Measurements from ENCODE around the gene ZFAND3.

Gene ZFAND3

DNA sequence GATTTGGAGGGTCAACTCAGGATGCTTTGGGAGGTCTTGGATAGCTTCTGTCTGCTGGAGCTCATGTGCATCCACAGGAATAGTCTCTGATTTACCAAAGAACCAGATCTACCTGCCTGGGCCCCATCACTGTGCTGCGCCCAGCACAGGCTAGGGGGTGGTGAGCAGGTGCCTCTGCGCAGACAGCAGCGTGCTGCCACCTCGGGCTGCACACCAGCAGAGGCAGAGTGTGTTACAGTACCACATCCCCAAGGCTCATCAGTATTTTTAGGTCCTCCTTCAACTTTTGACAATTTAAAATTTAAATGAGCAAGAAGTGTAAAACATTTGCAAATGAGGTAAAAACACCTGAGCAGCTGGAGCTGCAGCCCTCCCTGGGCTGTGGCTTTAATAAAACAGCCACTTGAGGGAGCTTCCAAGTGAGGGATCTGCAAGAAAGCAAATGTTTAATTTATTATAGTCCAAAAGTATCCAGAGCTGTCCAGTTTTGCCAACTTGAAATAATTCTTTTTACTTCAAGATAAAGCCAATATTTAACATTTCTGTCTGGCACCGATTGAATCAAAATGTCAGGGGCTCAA lies 324.9 kb downstream of the ZFAND3 start:
- Histone ChIP-seq H3K36me3 (ENCODE audit: control insufficient read depth, insufficient read depth, low read length, severe bottlenecking) (peaks cover 6% of the 10 kb centered on the region), H3K4me3 (ENCODE audit: low read length) (no peak overlapping the region), H3K9me3 (ENCODE audit: control insufficient read depth, low read length) (no peaks in the 10 kb centered on the region), H3K9ac (ENCODE audit: low read length) (no peak overlapping the region), H3K4me1 (ENCODE audit: control insufficient read depth, insufficient read depth, low read length) (peaks cover 13% of the 10 kb centered on the region), H3K27me3 (replicated peaks; ENCODE audit: control insufficient read depth, insufficient read depth, low read length) (no peaks in the 10 kb centered on the region)
- no peak for DNase-seq (ENCODE audit: low read depth)

DNA sequence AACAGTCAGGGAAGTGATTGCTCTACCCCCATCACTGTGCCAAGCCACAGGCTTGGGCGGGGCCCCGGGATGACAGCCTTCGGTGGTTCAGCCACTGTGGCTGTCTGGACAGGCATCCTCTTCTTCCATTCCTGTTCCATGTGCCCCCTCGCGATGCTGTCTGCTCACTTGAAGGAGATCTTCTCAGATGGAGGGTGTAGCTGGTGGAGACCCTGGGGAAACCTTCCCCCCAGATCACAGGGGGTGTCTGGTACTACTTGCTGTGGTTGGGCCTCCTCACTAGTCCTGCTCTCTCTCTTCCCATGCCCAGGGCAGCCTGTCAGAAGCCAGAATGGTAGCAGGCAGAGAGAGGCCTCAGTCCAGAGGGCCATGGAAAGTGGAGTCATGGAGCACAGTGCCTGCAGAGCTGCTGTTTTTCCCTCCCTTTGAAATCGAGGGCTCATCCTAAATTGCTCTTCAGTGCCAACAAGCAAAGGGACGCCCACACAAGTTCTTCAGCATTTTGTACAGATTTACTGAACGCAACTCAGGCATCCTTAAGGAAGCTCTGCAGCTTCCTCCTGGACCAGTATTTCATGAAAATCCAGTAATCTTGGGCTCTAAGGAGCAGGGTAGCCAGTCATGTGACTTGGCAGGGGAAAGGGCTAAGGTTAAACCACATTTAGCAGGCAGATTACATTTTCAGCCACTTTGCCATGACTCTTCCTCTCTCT lies 326.6 kb downstream of the ZFAND3 start:
- H3K36me3 ChIP-seq (ENCODE audit: control insufficient read depth, insufficient read depth, low read length, severe bottlenecking) = peaks cover 6% of the 10 kb centered on the region
- H3K9me3 ChIP-seq (ENCODE audit: control insufficient read depth, low read length) = no peaks in the 10 kb centered on the region
- H3K4me1 ChIP-seq (ENCODE audit: control insufficient read depth, insufficient read depth, low read length) = peaks cover 13% of the 10 kb centered on the region
- H3K9ac ChIP-seq (ENCODE audit: low read length) = no peak overlapping the region
- no peak overlapping the region for H3K4me3 ChIP-seq (ENCODE audit: low read length)
- DNase-seq (ENCODE audit: low read depth) = no peak
- no peaks in the 10 kb centered on the region for H3K27me3 ChIP-seq (replicated peaks; ENCODE audit: control insufficient read depth, insufficient read depth, low read length)

DNA sequence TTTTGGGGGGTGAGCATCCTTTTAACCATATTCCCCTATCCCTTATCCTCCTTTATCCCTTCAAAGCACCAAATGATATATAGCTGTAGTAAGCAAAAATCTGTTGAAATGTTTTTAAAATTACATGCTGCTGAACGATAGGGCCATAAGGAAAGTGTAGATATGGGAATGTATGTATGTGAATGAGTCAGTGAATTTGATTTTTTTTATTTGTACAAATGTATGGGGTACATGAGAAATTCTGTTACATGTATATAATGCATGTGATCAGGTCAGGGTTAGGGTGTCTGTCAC lies 327.2 kb downstream of the ZFAND3 start:
- Histone ChIP-seq H3K36me3 (ENCODE audit: control insufficient read depth, insufficient read depth, low read length, severe bottlenecking) (peaks cover 8% of the 10 kb centered on the region), H3K9me3 (ENCODE audit: control insufficient read depth, low read length) (no peaks in the 10 kb centered on the region), H3K9ac (ENCODE audit: low read length) (no peak overlapping the region), H3K27me3 (replicated peaks; ENCODE audit: control insufficient read depth, insufficient read depth, low read length) (no peaks in the 10 kb centered on the region), H3K4me1 (ENCODE audit: control insufficient read depth, insufficient read depth, low read length) (peaks cover 13% of the 10 kb centered on the region), H3K4me3 (ENCODE audit: low read length) (no peak overlapping the region)
- DNase-seq (ENCODE audit: low read depth) = no peak

DNA sequence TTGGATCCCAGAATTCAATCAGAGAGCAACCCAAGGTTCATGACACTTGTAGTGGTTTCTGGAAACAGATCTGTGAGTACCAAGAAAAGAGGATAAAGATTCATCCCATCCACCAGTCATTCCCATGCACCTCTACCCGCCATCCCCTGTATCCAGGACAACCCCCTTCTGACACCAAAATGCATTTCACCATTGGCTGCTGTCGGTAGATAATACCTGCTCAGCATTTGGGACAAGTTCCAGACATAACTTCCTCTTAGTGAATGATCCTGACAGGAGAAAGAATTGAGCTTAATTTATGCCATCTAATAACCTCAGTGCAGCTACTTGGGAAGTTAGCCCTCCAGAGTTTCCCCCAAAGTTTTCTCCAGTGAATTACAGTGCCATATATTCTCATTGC lies 329.1 kb downstream of the ZFAND3 start:
- no peaks in the 10 kb centered on the region for H3K27me3 ChIP-seq (replicated peaks; ENCODE audit: control insufficient read depth, insufficient read depth, low read length)
- H3K9me3 ChIP-seq (ENCODE audit: control insufficient read depth, low read length) = no peaks in the 10 kb centered on the region
- H3K36me3 ChIP-seq (ENCODE audit: control insufficient read depth, insufficient read depth, low read length, severe bottlenecking) = peaks cover 26% of the 10 kb centered on the region
- H3K4me1 ChIP-seq (ENCODE audit: control insufficient read depth, insufficient read depth, low read length) = peaks cover 12% of the 10 kb centered on the region
- H3K4me3 ChIP-seq (ENCODE audit: low read length) = no peak overlapping the region
- no peak for DNase-seq (ENCODE audit: low read depth)
- no peak overlapping the region for H3K9ac ChIP-seq (ENCODE audit: low read length)

DNA sequence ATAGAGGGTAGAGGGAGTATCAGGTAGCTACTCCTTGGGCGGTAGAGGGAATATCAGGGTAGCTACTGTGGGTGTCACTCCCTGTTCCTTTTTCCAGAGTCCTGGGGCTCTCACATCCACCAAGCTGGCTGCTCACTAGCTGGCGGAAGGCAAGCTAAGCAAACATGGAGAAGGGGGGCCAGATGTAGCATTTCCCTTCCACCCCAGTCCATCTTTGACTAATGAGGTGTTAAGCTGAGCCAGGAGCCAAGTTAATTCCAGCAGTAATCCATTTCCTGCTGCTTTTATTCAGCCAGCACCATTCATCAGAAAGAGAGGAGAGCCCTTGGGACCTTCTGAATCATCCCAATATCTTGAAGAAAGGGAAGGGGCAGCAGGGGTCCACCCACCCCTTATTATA lies 330.0 kb downstream of the ZFAND3 start:
- Histone ChIP-seq H3K36me3 (ENCODE audit: control insufficient read depth, insufficient read depth, low read length, severe bottlenecking) (peaks cover 32% of the 10 kb centered on the region), H3K9ac (ENCODE audit: low read length) (no peak overlapping the region)
- no peak for DNase-seq (ENCODE audit: low read depth)

DNA sequence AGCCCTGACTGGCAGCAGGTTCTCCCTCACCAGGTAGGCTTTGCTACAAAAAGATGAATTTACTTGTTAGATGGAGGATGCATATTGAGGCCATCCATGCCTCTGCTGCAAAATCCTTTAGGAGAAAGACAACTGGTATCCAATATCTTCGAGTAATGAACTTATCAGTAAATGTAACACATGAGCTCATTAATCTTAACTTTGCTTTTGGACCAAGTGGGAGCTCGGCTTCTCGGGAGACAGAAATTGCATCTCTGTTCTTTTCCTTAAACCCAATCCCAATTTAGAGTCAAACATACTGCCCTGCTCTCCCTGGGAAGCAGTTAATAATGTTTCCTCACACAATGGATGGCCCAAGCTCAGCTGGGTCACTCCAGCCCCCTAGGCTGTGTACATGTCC lies 330.5 kb downstream of the ZFAND3 start:
- no peaks in the 10 kb centered on the region for H3K9me3 ChIP-seq (ENCODE audit: control insufficient read depth, low read length)
- H3K27me3 ChIP-seq (replicated peaks; ENCODE audit: control insufficient read depth, insufficient read depth, low read length) = no peaks in the 10 kb centered on the region
- no peak overlapping the region for H3K4me3 ChIP-seq (ENCODE audit: low read length)
- peaks cover 10% of the 10 kb centered on the region for H3K4me1 ChIP-seq (ENCODE audit: control insufficient read depth, insufficient read depth, low read length)
- no peak for DNase-seq (ENCODE audit: low read depth)
- H3K36me3 ChIP-seq (ENCODE audit: control insufficient read depth, insufficient read depth, low read length, severe bottlenecking) = peaks cover 33% of the 10 kb centered on the region
- H3K9ac ChIP-seq (ENCODE audit: low read length) = no peak overlapping the region

More for the DNA sequence above, 330.0 kb downstream of the ZFAND3 start:
- peaks cover 10% of the 10 kb centered on the region for H3K4me1 ChIP-seq (ENCODE audit: control insufficient read depth, insufficient read depth, low read length)
- H3K4me3 ChIP-seq (ENCODE audit: low read length) = no peak overlapping the region
- H3K9me3 ChIP-seq (ENCODE audit: control insufficient read depth, low read length) = no peaks in the 10 kb centered on the region
- no peaks in the 10 kb centered on the region for H3K27me3 ChIP-seq (replicated peaks; ENCODE audit: control insufficient read depth, insufficient read depth, low read length)

DNA sequence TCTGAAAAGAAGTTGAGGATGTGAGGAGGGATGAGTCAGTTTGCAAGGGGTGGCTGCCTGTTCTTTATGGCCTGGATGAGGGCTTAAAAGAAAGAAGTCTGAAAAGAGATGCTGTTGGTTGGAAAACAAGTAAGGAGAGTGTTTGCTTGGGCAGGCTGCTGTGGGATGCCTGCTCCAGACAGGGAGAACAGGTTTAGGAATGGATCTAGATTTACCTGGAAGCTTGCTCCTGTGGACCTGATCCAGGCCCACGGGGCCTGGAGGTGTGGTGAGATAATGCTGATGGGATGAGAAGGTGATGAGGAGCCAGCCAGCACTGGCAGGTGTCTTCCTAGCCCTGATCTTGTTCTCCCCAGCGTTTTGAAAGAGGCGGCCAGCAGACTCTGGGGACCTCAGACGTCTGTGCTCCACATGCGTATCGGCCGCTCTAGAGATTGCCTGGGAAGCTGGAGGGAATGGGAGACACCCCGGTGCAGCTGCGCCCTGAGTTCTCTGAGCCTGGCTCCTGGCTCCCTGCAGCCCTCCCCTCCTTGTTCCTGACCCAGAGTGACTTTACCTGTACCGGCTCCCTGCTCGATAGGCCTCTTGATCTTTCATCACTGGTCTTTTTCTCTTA lies 331.3 kb downstream of the ZFAND3 start:
- Histone ChIP-seq H3K4me3 (ENCODE audit: low read length) (no peak overlapping the region), H3K4me1 (ENCODE audit: control insufficient read depth, insufficient read depth, low read length) (peaks cover 9% of the 10 kb centered on the region), H3K27me3 (replicated peaks; ENCODE audit: control insufficient read depth, insufficient read depth, low read length) (no peaks in the 10 kb centered on the region), H3K9ac (ENCODE audit: low read length) (no peak overlapping the region), H3K9me3 (ENCODE audit: control insufficient read depth, low read length) (no peaks in the 10 kb centered on the region), H3K36me3 (ENCODE audit: control insufficient read depth, insufficient read depth, low read length, severe bottlenecking) (peaks cover 30% of the 10 kb centered on the region)
- DNase-seq (ENCODE audit: low read depth) = no peak

DNA sequence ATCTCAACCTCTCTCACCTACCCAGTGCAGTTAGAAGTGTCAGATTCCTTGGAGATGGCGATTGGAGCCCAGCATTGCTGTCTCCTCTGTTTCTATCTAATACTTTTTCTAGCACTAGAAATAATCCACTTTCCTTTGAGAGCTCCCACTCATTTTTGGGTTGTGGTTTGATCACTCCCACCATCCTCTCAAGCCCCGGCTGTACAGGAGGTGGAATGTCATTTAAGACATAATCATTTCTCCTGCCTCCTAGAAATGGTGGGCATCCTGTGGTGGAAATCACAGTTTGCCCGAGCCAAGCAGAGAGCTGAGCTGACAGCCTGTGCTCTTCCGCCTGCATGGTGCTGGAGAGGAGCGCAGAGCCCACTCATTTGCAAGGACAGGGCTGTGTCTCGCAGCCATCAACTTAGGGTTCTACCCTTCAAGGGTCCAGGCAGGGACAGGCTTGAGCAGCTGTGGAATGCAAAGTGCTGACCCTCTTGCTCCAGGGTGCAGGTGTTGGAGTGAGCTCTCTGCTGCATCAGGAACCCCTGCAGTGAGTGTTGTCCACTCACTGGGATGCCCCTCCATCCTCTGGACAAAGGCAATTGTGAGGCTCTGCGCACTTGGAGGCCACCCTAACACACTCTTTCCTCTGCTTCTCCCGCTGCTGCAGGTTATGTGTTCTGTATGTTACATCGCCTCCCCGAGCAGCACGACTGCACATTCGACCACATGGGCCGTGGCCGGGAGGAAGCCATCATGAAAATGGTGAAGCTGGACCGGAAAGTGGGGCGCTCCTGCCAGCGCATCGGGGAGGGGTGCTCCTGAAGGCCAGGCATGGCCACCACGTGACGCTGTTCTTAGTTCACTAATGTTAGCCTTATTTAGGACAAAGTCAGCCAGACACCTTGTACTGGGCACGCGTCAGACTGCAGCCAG lies 332.3 kb downstream of the ZFAND3 start:
- H3K36me3 ChIP-seq (ENCODE audit: control insufficient read depth, insufficient read depth, low read length, severe bottlenecking) = peaks cover 30% of the 10 kb centered on the region
- H3K4me3 ChIP-seq (ENCODE audit: low read length) = no peak overlapping the region
- no peaks in the 10 kb centered on the region for H3K4me1 ChIP-seq (ENCODE audit: control insufficient read depth, insufficient read depth, low read length)
- no peaks in the 10 kb centered on the region for H3K27me3 ChIP-seq (replicated peaks; ENCODE audit: control insufficient read depth, insufficient read depth, low read length)
- H3K9ac ChIP-seq (ENCODE audit: low read length) = no peak overlapping the region
- H3K9me3 ChIP-seq (ENCODE audit: control insufficient read depth, low read length) = no peaks in the 10 kb centered on the region
- no peak for DNase-seq (ENCODE audit: low read depth)

DNA sequence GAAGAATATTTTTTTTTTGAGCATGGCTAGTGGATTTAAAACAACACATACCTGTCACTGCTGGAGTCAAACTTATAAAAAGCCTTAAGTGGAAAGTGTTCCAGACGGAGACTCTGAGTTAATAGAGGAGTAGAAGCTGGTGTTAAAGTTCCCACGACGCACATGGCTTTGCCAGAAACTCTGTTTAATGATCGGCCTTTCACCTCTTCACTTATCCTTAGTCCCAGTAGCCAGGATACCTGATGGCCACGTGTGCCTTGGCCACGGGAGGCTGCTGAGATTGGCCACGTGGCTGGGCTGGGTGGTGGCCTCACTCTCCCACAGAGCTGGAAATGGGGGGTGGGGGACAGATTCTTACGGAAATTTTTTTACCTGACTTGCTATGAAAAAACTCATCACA lies 333.1 kb downstream of the ZFAND3 start:
- H3K27me3 ChIP-seq (replicated peaks; ENCODE audit: control insufficient read depth, insufficient read depth, low read length) = no peaks in the 10 kb centered on the region
- no peak for DNase-seq (ENCODE audit: low read depth)
- H3K9me3 ChIP-seq (ENCODE audit: control insufficient read depth, low read length) = no peaks in the 10 kb centered on the region

DNA sequence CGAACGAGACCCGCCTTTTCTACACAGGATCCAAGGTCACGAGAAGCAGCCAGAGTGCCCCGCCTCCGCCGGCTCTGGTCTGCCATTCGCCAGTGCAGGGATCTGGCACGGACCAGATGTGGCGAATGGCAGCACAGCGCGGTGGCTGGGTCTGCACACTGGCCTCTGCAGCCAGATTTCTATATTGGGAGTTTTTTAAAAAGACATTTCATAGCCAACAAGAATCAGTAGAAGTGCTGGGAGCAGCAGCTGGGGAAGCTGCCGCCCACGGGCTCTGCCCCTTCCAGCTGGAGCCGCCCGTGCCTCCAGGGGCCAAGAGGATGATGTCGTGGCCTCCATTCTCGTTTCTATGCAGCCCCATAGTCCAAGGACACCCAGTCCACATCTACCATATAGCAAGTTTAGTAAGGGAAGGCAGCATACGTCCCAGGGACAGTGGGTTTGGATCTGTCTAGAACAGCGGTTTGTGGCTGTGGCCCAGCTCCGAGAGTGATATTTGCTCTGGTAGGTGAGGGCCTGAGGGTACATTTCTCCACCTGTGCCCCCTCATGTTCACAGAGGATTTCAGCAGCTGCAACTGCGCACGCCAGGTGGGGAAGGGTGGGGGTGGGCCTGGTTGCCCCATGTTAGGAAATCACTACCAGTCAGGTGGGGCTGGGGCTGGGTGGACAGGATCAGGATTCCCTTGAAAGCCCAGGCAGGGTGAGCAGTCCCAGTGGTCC lies 333.7 kb downstream of the ZFAND3 start:
- DNase-seq (ENCODE audit: low read depth) = no peak
- Histone ChIP-seq H3K4me3 (ENCODE audit: low read length) (no peak overlapping the region), H3K4me1 (ENCODE audit: control insufficient read depth, insufficient read depth, low read length) (no peaks in the 10 kb centered on the region), H3K9ac (ENCODE audit: low read length) (no peak overlapping the region), H3K9me3 (ENCODE audit: control insufficient read depth, low read length) (no peaks in the 10 kb centered on the region), H3K36me3 (ENCODE audit: control insufficient read depth, insufficient read depth, low read length, severe bottlenecking) (peaks cover 30% of the 10 kb centered on the region), H3K27me3 (replicated peaks; ENCODE audit: control insufficient read depth, insufficient read depth, low read length) (no peaks in the 10 kb centered on the region)

More for the DNA sequence above, 333.1 kb downstream of the ZFAND3 start:
- Histone ChIP-seq H3K9ac (ENCODE audit: low read length) (no peak overlapping the region), H3K4me1 (ENCODE audit: control insufficient read depth, insufficient read depth, low read length) (no peaks in the 10 kb centered on the region), H3K36me3 (ENCODE audit: control insufficient read depth, insufficient read depth, low read length, severe bottlenecking) (peaks cover 30% of the 10 kb centered on the region), H3K4me3 (ENCODE audit: low read length) (no peak overlapping the region)

Data from adipocyte (in vitro differentiated cells).